Muscle of arm (tissue), 14 donors: ENCODE measurements around the gene RNF114. TPM values are rescaled to one million over a fixed set of nuclear protein-coding genes. Genes with fewer than 3 reads are reported as not detected.
A peak's percentile ranks its signal among the peaks of the same experiment; 100 is the strongest.
"Not testable (repeated sequence)": the region's sequence is repeated elsewhere in the genome, so short reads cannot be mapped to it uniquely, and the experiment has no call there.

ENCODE experiments used
- DNase-seq: peaks from one replicate; pipeline ENCODE4 v3.0.0-alpha.2; 2013
- long read RNA-seq, 11 donors: transcript quantifications; one replicate each; lab custom pipeline, GENCODE V29; 2026
- polyA plus RNA-seq, 12 donors: library from polyadenylated mRNA; unstranded; fragments of 120-200 nt; gene quantifications; one replicate each; pipeline ENCODE4 v1.2.1, GENCODE V29; 2013; ENCODE audit not compliant: insufficient read length in 12 of 12

The RNF114 gene, protein sequence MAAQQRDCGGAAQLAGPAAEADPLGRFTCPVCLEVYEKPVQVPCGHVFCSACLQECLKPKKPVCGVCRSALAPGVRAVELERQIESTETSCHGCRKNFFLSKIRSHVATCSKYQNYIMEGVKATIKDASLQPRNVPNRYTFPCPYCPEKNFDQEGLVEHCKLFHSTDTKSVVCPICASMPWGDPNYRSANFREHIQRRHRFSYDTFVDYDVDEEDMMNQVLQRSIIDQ
- polyA plus RNA-seq = 10 to 100 TPM in 11 of 12 donors, not detected in 1; 34.0 to 56.9 (median 40.4) TPM
- long read RNA-seq, donor 1, transcript RNF114-201 (6 exons, 2,503 nt) = major isoform, 29 of 55 reads
- long read RNA-seq, donor 1, partial matches to known transcripts = 18 of 55 reads
- long read RNA-seq, donor 1, other reads (novel, unspliced or antisense) = 0 of 55 reads
- long read RNA-seq, donor 2, transcript RNF114-204 (5 exons, 624 nt) = minor isoform, 5 of 26 reads
- long read RNA-seq, donor 2, transcript RNF114-201 (6 exons, 2,503 nt) = major isoform, 19 of 26 reads
- long read RNA-seq, donor 2, partial matches to known transcripts = 0 of 26 reads
- long read RNA-seq, donor 2, other reads (novel, unspliced or antisense) = 0 of 26 reads
- long read RNA-seq, donor 3, transcript RNF114-207 (4 exons, 2,006 nt) = major isoform, 6 of 11 reads
- long read RNA-seq, donor 3, partial matches to known transcripts = 0 of 11 reads
- long read RNA-seq, donor 3, other reads (novel, unspliced or antisense) = 0 of 11 reads
- long read RNA-seq, donor 4, partial matches to known transcripts = 0 of 6 reads
- long read RNA-seq, donor 4, other reads (novel, unspliced or antisense) = 0 of 6 reads
- long read RNA-seq, donor 5, transcript RNF114-201 (6 exons, 2,503 nt) = major isoform, 9 of 12 reads
- long read RNA-seq, donor 5, partial matches to known transcripts = 0 of 12 reads
- long read RNA-seq, donor 5, other reads (novel, unspliced or antisense) = 0 of 12 reads
- long read RNA-seq, donor 6, transcript RNF114-201 (6 exons, 2,503 nt) = major isoform, 11 of 13 reads
- long read RNA-seq, donor 6, partial matches to known transcripts = 0 of 13 reads
- long read RNA-seq, donor 6, other reads (novel, unspliced or antisense) = 0 of 13 reads
- long read RNA-seq, donor 7, transcript RNF114-201 (6 exons, 2,503 nt) = major isoform, 6 of 9 reads
- long read RNA-seq, donor 7, partial matches to known transcripts = 0 of 9 reads
- long read RNA-seq, donor 7, other reads (novel, unspliced or antisense) = 0 of 9 reads
- long read RNA-seq, donor 8, transcript RNF114-207 (4 exons, 2,006 nt) = minor isoform, 5 of 15 reads
- long read RNA-seq, donor 8, transcript RNF114-201 (6 exons, 2,503 nt) = major isoform, 7 of 15 reads
- long read RNA-seq, donor 8, partial matches to known transcripts = 0 of 15 reads
- long read RNA-seq, donor 8, other reads (novel, unspliced or antisense) = 0 of 15 reads
- long read RNA-seq, donor 9, transcript RNF114-201 (6 exons, 2,503 nt) = major isoform, 6 of 13 reads
- long read RNA-seq, donor 9, partial matches to known transcripts = 6 of 13 reads
- long read RNA-seq, donor 9, other reads (novel, unspliced or antisense) = 0 of 13 reads
- long read RNA-seq, donor 10, transcript RNF114-201 (6 exons, 2,503 nt) = major isoform, 10 of 14 reads
- long read RNA-seq, donor 10, partial matches to known transcripts = 0 of 14 reads
- long read RNA-seq, donor 10, other reads (novel, unspliced or antisense) = 0 of 14 reads
- long read RNA-seq, donor 11, transcript RNF114-201 (6 exons, 2,503 nt) = major isoform, 9 of 10 reads
- long read RNA-seq, donor 11, partial matches to known transcripts = 0 of 10 reads
- long read RNA-seq, donor 11, other reads (novel, unspliced or antisense) = 0 of 10 reads

DNA sequence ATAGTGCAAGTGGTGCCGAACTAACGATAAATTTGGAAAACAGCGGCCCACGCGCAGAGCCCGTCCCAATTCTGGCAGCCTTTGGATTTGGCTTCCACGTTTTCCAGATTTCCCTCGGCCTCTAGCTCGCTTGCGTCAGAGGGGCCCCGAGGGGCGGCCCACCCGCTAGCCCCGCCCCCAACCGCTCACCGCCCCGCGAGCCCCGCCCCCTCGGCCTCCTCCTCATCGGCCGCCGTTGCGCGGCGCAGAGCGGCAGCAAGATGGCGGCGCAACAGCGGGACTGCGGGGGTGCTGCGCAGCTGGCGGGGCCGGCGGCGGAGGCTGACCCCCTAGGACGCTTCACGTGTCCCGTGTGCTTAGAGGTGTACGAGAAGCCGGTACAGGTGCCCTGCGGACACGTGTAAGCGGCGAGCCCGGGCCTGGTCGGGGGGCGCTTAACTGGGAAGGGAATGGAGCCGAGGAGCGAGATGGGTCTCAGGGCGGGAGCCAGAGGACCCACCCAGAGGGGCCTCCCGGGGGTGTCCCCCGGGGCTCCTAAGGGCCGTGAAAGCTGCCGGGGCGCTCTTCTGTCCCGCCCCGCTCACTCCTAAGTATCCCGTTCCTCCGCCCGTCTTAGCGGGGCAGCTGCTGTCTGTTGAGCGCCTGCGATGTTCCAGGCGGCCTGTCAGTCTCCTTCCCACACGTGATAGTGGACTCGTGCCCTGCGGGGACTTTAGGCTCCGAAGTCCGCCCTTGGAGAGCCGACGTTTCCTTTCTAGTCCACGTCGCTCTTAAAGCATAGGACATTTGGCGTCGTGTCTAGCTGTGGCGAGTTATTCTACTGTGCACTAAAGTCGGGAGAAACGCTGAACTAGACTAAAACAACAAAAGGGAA, at the start of gene RNF114:
TSS of gene RNF114 (plus strand) at position 245 of the 874 bp plus-strand sequence. CDS start at position 261, 16 bp downstream.
- DNase-seq = peak; percentile 95

- no peak for DNase-seq
Measured at GRCh38 chr20:49886571-49887213, 49.5 kb upstream of the RNF114 start.

GRCh38 chr20:49887251-49888211, 48.7 kb upstream of the RNF114 start:
- no peak for DNase-seq

DNA sequence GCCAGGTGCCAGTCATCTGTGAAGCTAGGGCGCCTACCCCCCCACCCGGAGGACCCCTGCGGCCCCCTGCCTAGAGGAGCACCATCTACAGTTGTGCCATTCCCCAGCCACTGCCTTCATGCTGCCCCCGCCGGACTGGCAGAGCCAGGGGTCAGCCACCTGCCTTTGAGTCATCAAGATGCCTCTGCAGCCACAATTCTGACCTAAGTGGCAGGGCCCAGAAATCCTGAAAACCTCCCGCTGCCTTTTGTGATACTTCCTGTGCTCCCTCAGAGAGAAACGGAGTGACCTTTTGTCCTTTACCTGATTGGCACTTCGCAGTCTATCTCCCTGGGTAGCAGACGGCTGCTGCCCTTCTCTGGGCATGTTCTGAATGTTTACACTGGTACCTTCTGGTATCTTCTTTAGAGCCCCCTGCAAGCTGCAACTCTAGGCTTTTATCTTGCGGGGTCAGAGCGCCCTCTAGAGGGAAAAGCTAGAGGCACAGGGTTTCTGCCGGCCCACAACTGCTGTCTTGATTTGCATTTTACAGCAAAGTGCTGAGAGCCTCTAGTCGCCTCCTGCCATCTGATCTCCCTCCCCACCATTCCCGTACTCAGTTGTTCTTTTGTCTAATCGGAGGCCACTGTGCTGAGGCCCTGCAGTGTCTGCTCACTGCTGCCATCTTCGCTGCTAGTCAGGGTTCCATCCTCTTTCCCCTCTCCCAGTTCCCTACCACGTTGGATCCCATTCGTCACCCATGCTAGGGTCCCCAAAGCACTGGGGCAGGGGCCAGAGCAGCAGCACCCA, 47.8 kb upstream of the RNF114 start:
- peak; percentile 55 for DNase-seq

DNA sequence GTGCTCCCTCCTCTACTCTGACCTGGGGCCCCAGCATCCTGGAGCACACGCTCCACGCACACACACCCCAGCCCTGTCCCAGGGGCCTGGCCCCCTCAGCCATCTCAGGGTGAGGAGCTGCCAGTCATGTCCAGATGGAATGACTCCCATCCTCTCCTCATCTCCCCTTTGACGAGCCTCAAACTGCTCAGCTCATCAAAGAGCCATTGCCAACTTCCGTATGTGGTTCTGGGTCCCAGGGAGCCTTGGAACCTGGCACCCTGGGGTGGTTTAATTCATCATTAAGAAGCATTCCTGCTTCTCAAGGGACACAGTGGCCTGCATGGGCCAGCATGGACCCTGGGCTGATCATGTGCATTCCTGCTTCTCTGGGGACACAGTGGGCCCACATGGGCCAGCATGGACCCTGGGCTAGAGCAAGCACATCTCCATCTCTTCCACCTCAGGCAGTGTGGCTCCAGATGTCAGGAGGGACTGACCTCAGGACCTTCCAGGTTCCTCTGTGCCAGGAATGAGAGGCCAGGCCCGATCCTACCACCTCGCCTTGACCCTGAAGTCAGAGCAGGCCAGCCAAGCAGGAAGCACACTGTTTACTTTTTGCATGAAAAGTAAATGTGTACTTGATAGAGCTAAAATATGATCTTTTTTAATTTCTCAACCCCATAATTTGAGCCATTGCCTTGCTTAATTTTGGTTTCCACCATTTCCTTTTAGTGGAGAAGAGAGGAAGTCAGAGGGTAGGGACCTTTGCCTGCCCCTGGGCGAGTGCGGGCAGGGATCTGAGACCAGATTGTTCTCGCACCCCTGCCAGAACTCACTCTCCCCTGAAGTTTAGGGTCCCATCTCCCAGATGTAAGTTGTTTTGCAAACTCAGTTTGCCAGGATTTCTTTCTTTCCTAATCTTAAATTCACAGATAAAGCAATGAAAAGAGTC, 46.9 kb upstream of the RNF114 start:
- no peak for DNase-seq

GRCh38 chr20:49889935-49890333, 46.3 kb upstream of the RNF114 start:
- no peak for DNase-seq

GRCh38 chr20:49890471-49891361, 45.5 kb upstream of the RNF114 start:
- no peak for DNase-seq

GRCh38 chr20:49891476-49892110, 44.6 kb upstream of the RNF114 start:
- no peak for DNase-seq

DNA sequence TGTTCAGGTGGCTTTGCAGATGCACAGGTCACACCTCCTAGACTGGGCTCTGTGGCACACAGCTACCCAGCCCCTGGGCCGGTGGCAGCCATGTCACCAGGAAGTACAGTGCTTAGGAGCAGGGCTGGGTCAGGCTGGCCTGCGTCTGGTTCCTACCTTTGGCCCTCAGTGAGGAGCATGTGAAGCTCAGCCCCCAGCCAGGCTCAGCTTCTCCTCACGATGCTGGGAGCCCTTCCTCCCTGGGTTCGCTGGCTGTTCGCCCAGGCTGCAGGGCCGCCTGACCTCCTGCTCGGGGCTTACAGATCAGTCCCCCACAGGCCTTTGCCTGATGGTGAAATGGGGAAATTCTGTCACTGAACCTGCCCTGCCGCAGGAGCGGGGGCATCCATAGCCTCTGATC, 43.9 kb upstream of the RNF114 start:
- DNase-seq = no peak

DNA sequence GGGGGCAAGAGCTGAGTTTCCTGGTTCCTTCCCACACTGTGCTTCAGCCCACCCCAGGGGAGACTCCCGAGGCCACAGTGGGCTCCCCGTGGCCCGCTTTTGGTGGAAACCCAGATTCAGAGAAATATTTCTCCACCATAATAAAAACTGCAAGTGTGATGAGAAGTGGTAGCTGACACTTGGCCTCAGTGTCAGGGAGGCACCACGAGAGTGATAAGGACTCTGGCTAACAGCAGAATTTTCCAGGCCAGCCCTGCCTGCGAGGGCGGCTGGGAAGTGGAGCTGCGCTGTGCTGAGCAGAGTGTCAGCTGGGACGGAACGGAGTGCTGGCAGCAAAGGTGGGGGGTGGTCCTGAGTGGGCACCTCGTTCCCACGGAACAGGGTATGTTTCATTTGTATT, 43.4 kb upstream of the RNF114 start:
- DNase-seq = no peak

GRCh38 chr20:49893242-49894072, 42.7 kb upstream of the RNF114 start:
- no peak for DNase-seq

DNA sequence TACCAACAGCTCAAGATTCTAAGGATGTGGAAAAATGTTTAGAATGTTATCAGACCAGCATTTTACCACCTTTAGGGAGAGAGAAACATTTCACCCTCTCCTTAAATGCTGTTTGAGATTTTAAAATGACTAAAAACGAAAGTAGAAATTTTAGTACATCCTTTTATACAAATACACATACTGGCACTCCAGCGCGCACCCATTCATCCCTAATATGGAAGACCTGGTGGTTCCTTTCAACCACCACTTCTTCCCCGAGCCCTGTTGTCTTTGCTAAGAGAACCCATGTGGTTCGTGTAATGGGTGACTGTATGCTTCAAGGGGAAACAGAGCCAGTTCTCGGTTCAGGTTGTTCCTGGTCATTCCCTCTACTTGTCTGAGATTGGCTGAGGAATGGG, 42.1 kb upstream of the RNF114 start:
- no peak for DNase-seq

- DNase-seq = not testable (repeated sequence)
Measured at GRCh38 chr20:49895474-49896093, 40.6 kb upstream of the RNF114 start.
